GM18502 (cell line): ENCODE results near the gene SALL3.

ENCODE experiments used
- ATAC-seq: cut with Tn5 transposase; IDR thresholded peaks from one replicate; pipeline ENCODE4 v1.9.1; 2021; ENCODE audit warnings: mild to moderate bottlenecking; ENCODE audit not compliant: unreplicated experiment, poor library complexity

The SALL3 gene

DNA sequence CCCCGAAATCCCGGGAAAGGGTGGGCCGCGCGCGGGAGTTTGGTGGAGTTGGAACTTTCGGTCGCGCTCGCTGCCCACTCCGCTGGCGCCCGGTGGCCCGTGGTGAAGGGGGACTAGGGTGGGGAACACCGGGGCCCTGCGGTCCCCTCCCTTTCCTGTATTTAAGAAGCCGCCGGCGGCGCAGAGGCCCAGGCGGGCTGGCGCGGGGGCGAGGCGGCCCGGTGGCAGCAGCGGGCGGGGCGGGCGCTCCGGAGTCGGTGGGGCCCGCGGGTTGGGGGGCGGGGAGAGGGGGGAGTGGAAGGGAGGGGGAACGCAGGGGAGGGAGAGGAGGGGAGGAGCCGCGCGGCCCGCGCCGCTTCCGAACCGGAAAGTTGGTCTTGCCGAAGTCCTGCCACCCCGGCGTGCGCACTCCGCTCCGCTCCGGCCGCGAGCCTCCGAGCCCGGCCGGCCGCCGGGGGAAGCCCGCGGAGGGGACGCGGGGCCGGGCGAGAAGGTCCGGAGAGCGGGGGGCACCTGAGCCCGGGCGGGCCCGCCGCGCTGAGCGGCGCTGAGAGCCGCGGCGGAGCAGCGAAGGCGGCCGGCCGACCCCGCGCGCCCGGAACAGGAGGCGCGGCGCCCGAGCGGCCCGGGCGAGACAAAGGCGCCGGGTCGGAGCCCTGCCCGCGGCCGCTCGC is 425 bp upstream of the SALL3 start:
- no peak for ATAC-seq

DNA sequence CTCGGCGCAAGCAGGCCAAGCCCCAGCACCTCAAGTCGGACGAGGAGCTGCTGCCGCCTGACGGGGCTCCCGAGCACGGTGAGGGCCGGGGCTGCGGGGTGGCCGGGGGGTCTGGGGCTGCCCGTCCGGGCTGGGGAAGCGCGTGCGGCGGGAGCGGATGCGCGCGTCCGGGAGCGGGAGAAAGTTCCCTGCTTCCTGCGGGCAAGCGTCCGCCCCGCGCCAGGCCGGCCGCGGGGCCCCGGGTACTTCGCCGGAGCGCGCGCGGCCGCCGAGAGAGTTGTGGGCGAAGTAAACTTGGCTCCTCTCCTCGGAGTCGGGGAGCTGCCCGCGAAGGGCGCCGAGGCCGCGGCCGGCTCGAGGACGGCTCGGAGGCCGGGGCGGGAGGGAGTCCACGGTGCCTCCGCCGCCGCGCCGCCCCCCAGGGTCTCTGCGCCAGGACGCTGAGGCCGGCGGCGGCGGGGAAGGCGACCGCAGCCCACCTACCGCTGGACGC is 707 bp downstream of the SALL3 start:
- no peak for ATAC-seq

DNA sequence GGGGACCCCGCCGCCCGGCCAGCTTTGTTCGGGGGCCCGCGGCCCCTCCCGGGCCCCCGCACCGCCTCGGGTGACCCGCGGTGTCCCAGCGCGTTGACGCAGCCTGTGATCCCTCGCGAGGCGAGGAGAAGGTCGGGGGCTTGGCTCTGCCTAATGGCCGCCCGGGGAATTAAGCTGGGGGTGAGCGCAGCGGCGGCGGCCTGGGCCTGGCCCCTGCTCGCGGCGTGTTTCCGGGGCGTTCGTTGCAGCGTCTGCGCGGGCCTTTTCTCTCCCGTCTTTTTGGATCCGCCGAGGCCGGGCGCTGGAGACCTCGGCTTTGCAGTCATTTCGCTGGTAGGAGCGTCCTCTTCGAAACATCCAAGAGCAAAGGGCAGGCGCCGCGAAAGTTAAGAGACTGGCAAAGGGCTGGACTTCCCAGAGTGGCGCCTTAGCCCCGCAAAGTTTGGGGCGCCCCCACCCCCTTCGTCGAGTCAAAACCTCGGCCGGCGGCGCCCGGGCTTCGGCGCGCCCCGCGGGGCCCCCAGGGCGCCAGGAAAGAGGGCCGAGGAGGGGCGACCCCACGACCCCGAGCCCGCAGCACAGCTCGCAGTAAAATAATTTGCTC is 1.3 kb downstream of the SALL3 start:
- no peak for ATAC-seq

DNA sequence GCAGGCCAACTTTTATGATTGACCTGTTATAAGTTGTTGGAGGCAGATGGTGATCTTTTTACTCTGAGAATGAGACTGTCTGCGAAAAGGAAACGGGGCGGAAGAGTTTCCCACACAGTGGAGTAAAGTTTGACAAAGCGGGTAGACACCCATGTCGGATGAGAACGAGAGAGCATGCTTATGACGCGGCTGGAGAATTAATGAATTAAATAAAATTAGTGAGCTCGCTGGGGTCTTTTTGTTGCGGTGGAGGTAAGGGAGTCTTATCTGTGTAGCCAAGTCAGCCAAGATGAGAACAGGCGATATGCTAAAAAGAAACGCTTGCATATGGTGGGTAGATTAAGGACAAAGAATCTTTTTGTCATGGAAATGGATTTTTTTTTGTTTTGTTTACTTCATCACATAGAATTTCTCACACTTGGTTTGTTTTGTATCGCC is 1.8 kb downstream of the SALL3 start:
- ATAC-seq, result no peak

DNA sequence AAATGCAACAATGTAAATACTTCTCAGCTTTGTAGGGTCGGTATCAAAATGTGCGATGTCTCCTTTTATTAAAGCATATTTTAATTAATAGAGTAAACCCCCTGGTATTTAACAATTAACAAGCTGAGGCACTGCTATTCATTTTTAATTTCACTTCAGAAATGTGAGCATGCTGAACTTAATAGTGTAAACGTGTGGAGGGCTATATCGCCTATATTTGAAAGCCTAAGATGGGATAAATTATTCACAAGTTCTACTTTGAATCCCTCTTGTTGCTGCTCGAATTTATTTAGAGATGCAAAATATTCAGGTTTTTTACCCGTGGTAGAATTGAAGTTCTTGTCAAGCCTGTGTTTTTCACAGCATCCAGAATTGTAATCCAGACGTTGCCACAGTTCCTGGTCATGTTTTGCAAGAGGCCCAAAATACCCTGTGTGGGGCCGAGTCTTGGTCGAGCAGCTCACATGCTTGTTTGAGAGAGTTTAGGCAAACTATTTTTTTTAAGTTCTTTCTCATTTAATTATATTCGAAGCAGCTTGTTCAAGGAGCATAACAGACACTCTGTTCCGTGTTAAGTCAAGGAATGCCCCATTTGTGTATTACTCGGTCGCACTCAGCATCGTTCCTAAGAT is 2.5 kb downstream of the SALL3 start:
- no peak for ATAC-seq

DNA sequence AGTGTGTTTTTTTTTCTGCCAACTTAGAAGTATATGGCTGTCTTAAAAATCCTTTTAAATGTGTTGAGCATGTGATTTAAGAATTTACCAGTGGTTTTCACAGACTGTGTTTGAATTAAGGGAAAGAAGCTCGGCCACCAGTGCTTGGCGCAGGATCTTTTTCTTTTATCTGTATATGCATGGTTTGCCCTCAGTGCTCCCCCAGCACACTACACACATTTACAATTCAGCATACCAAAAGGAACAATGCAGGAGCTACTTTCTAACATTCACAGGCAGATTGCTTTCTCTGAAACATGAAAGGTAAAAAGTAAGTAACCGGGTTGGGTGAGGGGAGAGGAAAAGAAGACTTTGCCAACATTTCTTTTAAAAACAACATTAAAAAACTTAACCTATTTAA is 3.9 kb downstream of the SALL3 start:
- no peak for ATAC-seq

DNA sequence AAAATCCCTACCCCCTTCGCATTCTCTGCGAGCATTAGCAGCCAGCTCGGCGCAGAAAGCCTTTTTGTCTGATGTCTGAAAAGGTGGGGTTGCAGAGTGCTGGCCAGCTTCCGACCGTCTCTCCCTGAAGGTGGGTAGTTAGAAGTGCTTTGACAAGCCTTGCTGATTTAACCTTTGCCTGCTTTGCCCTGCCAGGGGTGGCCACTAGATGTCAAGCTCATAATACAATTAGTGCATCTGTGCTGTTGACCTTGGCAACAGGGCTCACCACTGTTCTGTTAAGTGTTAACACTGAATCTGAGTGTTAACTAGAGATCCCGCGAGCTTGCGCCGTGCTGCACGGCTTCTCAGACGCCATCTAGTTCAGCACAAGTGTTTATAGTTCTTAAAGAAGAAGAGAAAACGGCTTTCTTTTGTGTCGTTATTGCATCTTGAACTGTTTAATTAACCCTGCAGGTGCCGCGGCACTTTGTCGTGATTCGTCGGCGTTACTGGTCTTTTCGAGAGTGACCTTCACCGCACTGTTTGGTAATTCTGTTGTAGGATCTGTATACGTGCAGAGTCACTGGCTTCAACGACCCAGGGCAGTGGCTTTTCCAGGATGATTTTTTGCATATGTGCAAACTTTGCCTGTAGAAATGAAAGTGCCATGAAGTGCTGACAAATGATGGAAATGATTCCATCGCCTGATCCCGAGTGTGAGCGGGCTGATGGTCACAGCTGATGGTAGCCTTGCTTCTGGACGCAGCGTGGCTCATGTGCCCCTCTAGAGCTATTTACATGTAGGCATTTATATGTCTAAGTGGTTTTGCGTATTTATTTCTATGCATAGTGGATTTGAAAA is 5.5 kb downstream of the SALL3 start:
- peak; percentile 56 for ATAC-seq

DNA sequence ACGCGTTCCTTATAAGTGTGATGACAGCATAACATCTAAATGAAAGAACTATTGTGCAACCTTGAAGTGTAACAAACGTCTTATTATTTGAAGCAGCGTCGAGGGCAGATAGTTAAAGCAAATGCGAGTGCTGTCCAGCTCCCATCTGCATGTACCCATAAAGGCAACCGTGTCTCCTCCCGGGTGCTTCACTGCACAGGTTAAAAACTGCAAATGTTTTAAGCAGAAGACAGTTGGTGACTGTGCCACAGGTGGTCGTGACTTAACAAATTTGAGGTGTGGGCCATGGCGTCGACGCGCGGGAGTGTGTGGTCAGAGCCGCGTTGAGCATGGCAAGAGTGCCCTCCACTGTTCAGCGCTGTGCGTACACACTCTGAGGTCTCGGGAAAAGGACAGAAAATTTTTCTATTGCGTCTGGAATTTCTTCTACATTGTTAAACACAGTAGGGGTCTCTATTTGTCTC is 6.4 kb downstream of the SALL3 start:
- ATAC-seq, result no peak

DNA sequence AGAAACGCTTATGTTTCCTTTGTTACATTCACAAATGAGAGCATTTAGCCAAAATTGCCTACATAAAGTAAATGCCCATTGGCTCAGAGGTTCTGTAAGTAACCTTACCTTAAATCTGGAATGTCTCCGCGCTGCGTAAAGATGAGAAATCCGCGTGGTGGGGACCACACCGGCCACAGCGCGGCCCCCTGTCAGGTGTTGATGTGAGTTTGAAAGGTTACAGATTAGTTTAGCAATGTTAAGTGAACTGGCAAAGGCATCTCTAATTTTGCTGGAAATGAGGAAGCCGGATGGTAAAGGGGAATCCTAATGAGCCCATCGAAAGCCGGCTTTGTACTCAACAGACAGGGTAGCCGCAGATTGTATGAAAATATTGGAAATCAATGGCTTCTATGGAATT is 11.8 kb downstream of the SALL3 start:
- no peak for ATAC-seq

DNA sequence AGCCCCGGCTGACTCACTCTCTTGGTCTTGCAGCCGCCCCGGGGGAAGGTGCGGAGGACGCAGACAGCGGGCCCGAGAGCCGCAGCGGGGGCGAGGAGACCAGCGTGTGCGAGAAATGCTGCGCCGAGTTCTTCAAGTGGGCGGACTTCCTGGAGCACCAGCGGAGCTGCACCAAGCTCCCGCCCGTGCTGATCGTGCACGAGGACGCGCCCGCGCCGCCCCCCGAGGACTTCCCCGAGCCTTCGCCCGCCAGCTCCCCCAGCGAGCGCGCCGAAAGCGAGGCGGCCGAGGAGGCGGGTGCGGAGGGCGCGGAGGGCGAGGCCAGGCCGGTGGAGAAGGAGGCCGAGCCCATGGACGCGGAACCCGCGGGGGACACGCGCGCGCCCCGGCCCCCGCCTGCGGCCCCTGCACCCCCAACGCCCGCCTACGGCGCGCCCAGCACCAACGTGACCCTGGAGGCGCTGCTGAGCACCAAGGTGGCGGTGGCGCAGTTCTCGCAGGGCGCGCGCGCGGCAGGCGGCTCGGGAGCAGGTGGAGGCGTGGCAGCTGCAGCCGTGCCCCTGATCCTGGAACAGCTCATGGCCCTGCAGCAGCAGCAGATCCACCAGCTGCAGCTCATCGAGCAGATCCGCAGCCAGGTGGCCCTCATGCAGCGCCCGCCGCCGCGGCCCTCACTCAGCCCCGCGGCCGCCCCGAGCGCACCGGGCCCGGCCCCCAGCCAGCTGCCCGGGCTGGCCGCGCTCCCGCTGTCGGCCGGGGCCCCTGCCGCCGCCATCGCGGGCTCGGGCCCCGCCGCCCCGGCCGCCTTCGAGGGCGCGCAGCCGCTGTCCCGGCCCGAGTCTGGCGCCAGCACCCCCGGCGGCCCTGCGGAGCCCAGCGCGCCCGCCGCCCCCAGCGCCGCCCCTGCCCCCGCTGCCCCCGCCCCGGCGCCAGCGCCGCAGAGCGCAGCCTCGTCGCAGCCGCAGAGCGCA is 12.7 kb downstream of the SALL3 start:
- ATAC-seq, result no peak

DNA sequence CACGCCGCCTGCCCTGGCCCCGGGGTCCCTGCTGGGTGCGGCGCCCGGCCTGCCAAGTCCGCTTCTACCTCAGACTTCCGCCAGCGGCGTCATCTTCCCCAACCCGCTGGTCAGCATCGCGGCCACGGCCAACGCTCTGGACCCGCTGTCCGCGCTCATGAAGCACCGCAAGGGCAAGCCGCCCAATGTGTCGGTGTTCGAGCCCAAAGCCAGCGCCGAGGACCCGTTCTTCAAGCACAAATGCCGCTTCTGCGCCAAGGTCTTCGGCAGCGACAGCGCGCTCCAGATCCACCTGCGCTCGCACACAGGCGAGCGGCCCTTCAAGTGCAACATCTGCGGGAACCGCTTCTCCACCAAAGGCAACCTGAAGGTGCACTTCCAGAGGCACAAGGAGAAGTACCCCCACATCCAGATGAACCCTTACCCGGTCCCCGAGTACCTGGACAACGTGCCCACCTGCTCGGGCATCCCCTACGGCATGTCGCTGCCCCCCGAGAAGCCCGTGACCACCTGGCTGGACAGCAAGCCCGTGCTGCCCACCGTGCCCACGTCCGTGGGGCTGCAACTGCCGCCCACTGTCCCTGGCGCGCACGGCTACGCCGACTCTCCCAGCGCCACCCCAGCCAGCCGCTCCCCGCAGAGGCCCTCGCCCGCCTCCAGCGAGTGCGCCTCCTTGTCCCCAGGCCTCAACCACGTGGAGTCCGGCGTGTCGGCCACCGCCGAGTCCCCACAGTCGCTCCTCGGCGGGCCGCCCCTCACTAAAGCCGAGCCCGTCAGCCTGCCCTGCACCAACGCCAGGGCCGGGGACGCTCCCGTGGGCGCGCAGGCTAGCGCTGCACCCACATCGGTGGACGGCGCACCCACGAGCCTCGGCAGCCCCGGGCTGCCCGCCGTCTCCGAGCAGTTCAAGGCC is 13.7 kb downstream of the SALL3 start:
- ATAC-seq, result no peak

DNA sequence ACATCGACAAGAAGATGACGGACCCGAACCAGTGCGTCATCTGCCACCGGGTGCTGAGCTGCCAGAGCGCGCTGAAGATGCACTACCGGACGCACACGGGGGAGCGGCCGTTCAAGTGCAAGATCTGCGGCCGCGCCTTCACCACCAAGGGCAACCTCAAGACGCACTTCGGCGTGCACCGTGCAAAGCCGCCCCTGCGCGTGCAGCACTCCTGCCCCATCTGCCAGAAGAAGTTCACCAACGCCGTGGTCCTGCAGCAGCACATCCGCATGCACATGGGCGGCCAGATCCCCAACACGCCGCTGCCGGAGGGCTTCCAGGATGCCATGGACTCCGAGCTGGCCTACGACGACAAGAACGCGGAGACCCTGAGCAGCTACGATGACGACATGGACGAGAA is 14.4 kb downstream of the SALL3 start:
- ATAC-seq, result no peak

DNA sequence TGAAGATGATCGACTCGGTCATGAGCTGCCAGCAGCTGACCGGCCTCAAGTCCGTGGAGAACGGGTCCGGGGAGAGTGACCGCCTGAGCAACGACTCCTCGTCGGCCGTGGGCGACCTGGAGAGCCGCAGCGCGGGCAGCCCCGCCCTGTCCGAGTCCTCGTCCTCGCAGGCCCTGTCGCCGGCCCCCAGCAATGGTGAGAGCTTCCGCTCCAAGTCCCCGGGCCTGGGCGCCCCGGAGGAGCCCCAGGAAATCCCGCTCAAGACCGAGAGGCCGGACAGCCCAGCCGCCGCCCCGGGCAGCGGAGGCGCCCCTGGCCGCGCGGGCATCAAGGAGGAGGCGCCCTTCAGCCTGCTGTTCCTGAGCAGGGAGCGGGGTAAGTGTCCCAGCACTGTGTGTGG is 14.9 kb downstream of the SALL3 start:
- ATAC-seq, result no peak

DNA sequence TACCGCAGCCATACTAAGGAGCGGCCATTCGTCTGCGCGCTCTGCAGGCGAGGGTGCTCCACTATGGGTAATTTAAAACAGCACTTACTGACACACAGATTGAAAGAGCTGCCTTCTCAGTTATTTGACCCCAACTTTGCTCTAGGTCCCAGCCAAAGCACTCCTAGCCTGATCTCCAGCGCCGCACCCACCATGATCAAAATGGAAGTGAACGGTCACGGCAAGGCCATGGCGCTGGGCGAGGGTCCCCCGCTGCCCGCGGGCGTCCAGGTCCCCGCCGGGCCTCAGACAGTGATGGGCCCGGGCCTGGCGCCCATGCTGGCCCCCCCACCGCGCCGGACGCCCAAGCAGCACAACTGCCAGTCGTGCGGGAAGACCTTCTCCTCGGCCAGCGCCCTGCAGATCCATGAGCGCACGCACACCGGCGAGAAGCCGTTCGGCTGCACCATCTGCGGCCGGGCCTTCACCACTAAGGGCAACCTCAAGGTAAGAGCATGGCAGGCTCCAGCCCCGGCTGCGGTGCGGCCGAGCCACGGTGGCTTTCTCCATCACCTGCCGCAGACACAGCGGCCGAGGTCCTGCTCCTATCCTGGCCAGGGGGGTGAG is 15.5 kb downstream of the SALL3 start:
- ATAC-seq, result no peak

DNA sequence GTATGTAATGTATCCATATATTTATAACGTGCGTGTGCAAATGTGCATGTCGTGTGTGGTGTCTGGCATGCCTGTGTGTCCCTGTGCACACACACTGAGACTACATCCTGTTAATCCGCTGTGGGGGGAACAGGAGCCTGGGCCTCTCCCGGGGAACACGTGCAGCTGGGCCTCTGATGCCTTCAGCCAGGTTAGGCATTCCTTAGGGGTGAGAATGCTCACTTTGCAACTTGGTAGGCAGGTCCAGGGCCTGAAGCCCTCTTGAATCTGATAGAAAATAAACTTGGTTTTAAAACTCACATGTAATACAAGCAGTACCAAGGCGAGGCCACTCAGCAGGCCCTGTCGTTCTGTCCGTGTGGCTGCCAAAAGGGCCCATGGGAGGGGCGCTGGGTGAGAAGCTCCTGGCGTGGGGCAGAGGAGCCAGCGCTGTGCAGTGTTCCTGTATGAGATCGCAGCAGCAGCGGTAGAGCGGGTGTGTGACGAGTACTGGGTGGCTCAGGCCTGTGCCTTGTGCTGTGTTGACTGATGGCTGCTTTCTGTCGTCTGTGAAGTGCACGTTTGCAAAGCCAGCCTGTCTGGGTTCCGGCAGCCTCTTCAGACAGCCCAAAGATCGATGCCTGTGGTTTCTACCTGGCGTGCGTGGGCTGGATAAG is 16.2 kb downstream of the SALL3 start:
- no peak for ATAC-seq

DNA sequence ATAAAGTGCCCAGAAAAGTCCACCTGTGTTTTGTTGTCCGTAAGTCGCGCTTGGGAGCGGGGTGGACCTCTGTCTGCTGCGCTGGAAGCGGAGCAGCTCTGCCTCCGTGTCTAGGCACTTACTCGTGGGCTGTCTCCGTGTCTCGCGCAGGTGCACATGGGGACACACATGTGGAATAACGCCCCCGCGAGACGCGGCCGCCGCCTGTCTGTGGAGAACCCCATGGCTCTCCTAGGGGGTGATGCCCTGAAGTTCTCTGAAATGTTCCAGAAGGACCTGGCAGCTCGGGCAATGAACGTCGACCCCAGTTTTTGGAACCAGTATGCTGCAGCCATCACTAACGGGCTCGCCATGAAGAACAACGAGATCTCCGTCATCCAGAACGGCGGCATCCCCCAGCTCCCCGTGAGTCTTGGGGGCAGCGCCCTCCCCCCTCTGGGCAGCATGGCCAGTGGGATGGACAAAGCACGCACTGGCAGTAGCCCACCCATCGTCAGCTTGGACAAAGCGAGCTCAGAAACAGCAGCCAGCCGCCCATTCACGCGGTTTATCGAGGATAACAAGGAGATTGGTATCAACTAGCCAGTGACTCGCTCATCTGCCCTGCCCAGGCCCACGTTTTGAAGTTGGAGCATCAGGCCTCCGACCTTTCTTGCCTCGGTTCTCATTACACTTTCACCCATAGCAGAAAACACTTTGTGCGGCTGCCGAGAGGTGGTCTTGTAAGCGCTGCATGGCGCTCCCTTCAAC is 17.3 kb downstream of the SALL3 start:
- no peak for ATAC-seq
